ENCODE results near the gene CCL21. TPM values are rescaled to one million over a fixed set of nuclear protein-coding genes. Genes with fewer than 3 reads are reported as not detected.
A peak's percentile ranks its signal among the peaks of the same experiment; 100 is the strongest.

The CCL21 gene
- total RNA-seq, 4 donors from 2014 or later: 54.7 to 85.2 (median 70.3) TPM

DNA sequence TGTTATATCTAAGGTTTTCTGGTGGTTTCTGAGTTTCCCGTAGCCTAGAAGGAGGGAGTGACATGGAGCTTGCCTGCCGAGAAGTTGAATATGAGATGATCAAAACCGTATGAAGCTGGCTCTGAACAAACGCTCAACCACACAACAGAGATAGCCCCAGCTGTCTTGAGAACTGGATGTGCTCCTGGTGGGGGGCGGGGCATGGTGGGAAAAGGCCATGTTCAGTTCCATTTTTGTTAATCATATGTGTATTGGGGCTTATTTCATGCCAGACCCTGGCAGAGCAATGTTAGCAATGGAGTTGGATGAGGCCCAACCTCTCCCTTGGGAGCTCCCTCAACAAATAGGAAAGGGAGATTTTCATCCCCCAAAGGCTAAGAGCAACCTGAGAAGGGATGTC lies 23.7 kb downstream of the CCL21 start:
- no peak overlapping the region for H3K4me3 ChIP-seq
- peaks cover 0 to 4% (median 0%) of the 10 kb centered on the region in 4 donors for H3K4me1 ChIP-seq
- no peaks in the 10 kb centered on the region for H3K9me3 ChIP-seq
- DNase-seq: no peak
- H3K36me3 ChIP-seq: no peaks in the 10 kb centered on the region
- no peaks in the 10 kb centered on the region for H3K27me3 ChIP-seq
- TF ChIP-seq, protein P1, sequence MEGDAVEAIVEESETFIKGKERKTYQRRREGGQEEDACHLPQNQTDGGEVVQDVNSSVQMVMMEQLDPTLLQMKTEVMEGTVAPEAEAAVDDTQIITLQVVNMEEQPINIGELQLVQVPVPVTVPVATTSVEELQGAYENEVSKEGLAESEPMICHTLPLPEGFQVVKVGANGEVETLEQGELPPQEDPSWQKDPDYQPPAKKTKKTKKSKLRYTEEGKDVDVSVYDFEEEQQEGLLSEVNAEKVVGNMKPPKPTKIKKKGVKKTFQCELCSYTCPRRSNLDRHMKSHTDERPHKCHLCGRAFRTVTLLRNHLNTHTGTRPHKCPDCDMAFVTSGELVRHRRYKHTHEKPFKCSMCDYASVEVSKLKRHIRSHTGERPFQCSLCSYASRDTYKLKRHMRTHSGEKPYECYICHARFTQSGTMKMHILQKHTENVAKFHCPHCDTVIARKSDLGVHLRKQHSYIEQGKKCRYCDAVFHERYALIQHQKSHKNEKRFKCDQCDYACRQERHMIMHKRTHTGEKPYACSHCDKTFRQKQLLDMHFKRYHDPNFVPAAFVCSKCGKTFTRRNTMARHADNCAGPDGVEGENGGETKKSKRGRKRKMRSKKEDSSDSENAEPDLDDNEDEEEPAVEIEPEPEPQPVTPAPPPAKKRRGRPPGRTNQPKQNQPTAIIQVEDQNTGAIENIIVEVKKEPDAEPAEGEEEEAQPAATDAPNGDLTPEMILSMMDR (IDR thresholded peaks at IDR 0.05): no peak
- no peak overlapping the region for H3K27ac ChIP-seq

DNA sequence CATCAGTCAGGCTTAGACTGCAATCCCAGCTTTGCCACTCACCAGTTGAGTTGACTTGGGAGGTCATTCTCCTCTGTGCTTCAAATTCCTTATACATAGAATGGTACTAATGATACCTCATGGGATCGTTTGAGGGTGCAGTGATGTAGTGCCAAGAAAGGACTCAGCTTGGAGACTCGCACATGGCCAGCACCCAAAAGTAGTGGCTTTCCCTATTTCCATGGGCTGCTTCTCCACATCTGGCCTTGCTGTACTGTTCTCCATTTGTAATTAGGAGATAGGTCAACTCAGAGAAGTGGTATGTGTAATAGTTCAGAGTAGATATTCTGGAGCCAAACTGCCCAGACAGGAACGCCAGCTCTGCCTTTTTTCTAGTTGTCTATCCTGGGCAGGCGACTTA lies 24.3 kb downstream of the CCL21 start:
- Histone ChIP-seq H3K9me3 (no peaks in the 10 kb centered on the region), H3K36me3 (no peaks in the 10 kb centered on the region), H3K27ac (no peak overlapping the region), H3K27me3 (no peaks in the 10 kb centered on the region), H3K4me1 (no peaks in the 10 kb centered on the region), H3K4me3 (no peak overlapping the region)
- no peak for DNase-seq
- TF ChIP-seq, protein P1 (IDR thresholded peaks at IDR 0.05): no peak
- TF ChIP-seq POLR2A (IDR thresholded peaks at IDR 0.05): no peak

- Histone ChIP-seq H3K27ac (no peak overlapping the region), H3K27me3 (no peaks in the 10 kb centered on the region), H3K36me3 (no peaks in the 10 kb centered on the region), H3K9me3 (no peaks in the 10 kb centered on the region), H3K4me1 (no peaks in the 10 kb centered on the region), H3K4me3 (no peak overlapping the region)
- no peak for DNase-seq
- TF ChIP-seq POLR2A (IDR thresholded peaks at IDR 0.05): no peak
- TF ChIP-seq, protein P1 (IDR thresholded peaks at IDR 0.05): no peak
Observed at GRCh38 chr9:34684816-34685215, 25.1 kb downstream of the CCL21 start.

DNA sequence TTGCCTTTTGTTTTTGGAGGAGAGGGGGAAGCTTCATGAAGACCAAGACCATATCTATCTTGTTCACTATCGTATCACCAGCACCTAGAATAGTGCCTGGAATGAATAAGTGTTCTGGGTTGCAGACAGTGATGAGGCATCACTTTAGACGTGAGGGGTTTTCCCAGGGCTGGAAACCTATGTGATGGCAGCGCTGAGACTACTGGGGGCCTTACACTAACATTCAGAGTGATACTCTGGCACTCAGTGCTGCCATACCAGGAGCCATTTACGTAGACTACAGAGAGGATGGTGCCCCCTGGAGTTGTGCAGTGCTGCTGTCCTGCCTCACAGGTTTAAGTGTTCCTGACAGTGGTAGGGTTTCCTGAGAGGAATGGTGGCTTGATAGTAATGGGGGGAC lies 25.8 kb downstream of the CCL21 start:
- no peak overlapping the region for H3K27ac ChIP-seq
- no peaks in the 10 kb centered on the region for H3K4me1 ChIP-seq
- no peak for DNase-seq
- H3K4me3 ChIP-seq: no peak overlapping the region
- H3K36me3 ChIP-seq: no peaks in the 10 kb centered on the region
- no peaks in the 10 kb centered on the region for H3K27me3 ChIP-seq
- TF ChIP-seq, protein P1 (IDR thresholded peaks at IDR 0.05): no peak
- no peak for TF ChIP-seq POLR2A (IDR thresholded peaks at IDR 0.05)
- H3K9me3 ChIP-seq: no peaks in the 10 kb centered on the region

DNA sequence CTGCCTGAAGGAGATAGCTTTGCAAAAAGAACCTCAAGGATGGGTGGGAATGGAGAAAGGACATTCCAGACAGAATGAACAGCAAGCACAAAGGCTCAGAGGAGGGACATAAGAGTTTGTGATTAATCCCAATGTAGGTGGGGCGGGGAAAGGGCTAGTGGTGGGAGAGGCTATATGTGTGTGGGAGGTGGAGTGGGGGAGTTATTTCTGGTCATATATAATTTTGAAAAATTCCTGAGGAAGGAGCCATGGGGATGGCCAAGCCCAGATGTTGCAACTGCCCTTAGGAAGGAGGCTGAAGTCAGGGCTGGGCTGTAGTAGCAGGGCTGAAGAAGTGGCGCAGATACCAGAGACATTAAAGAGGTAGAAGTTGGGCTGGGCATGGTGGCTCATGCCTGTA lies 34.1 kb downstream of the CCL21 start:
- TF ChIP-seq, protein P1 (IDR thresholded peaks at IDR 0.05): no peak
- no peak for TF ChIP-seq POLR2A (IDR thresholded peaks at IDR 0.05)
- no peak overlapping the region for H3K27ac ChIP-seq
- DNase-seq: no peak
- H3K9me3 ChIP-seq: no peaks in the 10 kb centered on the region
- no peaks in the 10 kb centered on the region for H3K36me3 ChIP-seq
- H3K27me3 ChIP-seq: no peaks in the 10 kb centered on the region
- H3K4me3 ChIP-seq: no peak overlapping the region
- H3K4me1 ChIP-seq: no peaks in the 10 kb centered on the region

- peak; percentile 73 to 88 (median 74) for DNase-seq
Observed at GRCh38 chr9:34675048-34675714, 34.8 kb downstream of the CCL21 start.

More at GRCh38 chr9:34675048-34675714, 34.8 kb downstream of the CCL21 start:
- Histone ChIP-seq H3K4me1 (no peaks in the 10 kb centered on the region), H3K27ac (peak overlapping the region in 1 of 4 donors; percentile 16), H3K4me3 (no peak overlapping the region), H3K9me3 (no peaks in the 10 kb centered on the region), H3K27me3 (no peaks in the 10 kb centered on the region), H3K36me3 (no peaks in the 10 kb centered on the region)
- no peak for TF ChIP-seq POLR2A (IDR thresholded peaks at IDR 0.05)
- TF ChIP-seq, protein P1 (IDR thresholded peaks at IDR 0.05): peak; percentile 14 to 74 (median 62)
